Aortic smooth muscle cell (primary cell): Measurements from ENCODE around the gene OR8B4. TPM values are rescaled to one million over a fixed set of nuclear protein-coding genes. Genes with fewer than 3 reads are reported as not detected.

Experiments used
- total RNA-seq: library from RNA; depleted of rRNA; stranded (reverse); fragments of >200 nt; gene quantifications from 2 replicates; pipeline ENCODE4 v1.2.3, GENCODE V29; 2014

Gene OR8B4, protein sequence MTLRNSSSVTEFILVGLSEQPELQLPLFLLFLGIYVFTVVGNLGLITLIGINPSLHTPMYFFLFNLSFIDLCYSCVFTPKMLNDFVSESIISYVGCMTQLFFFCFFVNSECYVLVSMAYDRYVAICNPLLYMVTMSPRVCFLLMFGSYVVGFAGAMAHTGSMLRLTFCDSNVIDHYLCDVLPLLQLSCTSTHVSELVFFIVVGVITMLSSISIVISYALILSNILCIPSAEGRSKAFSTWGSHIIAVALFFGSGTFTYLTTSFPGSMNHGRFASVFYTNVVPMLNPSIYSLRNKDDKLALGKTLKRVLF
- not detected in 2 replicates for total RNA-seq

DNA sequence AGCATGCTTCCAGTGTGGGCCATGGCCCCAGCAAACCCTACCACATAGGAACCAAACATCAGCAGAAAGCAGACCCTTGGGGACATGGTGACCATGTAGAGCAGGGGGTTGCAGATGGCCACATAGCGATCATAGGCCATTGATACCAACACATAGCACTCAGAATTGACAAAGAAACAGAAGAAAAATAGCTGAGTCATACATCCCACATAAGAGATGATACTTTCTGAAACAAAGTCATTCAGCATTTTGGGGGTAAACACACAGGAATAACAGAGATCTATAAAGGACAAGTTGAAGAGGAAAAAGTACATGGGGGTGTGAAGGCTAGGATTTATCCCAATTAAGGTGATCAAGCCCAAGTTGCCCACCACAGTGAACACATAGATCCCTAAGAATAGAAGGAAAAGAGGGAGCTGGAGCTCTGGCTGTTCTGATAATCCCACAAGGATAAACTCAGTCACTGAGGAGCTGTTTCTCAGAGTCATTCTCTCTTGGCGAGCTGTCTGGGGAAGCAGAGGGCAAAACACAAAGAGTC, at the start of gene OR8B4:
TSS of gene OR8B4 (minus strand) at position 488 of the 538 bp plus-strand sequence. CDS start at position 488, 0 bp downstream.

DNA sequence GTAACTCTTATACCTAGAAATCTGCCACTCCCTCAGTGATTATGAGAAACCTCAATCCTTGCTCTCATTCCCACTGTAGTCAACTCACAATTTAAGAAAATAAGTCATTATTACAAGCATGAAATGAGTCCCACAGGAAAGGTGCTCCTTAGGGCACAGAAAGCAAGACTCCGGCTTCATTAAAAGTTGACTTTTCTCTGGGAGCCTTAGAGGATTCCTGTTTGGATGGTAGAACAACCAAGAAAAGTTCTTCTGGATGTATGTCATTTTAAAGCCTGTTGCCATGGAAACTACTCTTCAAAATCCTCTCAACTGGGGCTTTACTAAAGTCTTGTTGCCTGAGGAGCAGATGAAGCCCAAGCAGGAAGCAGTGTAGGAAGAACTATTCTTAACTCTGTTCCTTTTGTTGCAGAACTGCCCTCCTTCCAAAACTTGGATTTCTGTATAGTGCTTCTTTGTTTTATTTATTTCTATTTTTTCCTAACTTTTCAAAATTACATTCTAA, 21.0 kb upstream of the OR8B4 start, which contains the start of gene OR8B8:
TSS of gene OR8B8 (minus strand) at position 51 of the 505 bp plus-strand sequence. CDS start 4,611 bp downstream, outside the sequence.

DNA sequence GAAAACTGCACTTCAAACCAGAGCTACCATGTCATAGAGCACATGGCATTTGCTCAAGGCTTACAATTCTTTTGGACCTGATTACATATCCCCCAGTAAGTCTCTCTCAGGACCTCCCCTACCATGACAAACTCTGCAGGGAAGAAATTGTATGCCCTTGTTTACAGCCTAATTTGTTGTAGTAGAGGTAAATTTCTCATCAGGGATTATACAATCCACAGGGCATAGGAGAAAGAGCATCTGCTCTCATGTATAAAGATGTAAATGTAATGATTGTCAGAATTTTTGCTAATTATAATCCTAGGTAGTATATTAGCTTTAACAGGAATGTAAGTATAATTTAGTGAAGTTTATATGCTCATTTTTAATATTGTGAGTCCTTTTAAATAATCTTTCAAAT, 25.7 kb downstream of the OR8B4 start, which contains the start of gene OR8B3:
TSS of gene OR8B3 (minus strand) at position 101 of the 400 bp plus-strand sequence. CDS start 1,673 bp downstream, outside the sequence.

DNA sequence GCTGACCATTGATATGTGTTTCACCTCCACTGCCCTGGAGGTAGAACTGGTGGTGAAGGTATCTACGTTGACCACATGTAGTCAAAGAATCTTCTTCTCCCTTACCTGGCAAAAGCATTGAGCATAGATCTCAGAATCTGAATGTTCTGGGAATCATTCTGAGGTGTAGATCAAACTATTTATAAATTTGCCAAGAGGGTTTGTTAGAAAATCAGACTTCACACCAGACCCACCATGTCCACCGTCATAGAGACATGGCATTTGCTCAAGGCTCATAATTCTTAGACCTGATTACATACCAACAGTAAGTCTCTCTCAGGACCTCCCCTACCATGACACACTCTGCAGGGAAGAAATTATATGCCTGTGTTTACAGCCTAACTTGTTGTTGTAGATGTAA, 40.3 kb downstream of the OR8B4 start, which contains the start of gene OR8B2:
TSS of gene OR8B2 (minus strand) at position 101 of the 400 bp plus-strand sequence. CDS start 1,156 bp downstream, outside the sequence.

Other genes starting within 250 kb of the OR8B4 start
- gene OR10D3, start 241.5 kb downstream of the OR8B4 start, total RNA-seq = not detected in 2 replicates
- not detected in 2 replicates for gene OR8G1, start 183.8 kb downstream of the OR8B4 start, total RNA-seq
- gene OR8G5, start 168.5 kb downstream of the OR8B4 start, total RNA-seq = not detected in 2 replicates
- not detected in 2 replicates for gene OR8D1, start 110.9 kb downstream of the OR8B4 start, total RNA-seq
- not detected in 2 replicates for gene OR8D2, start 104.7 kb downstream of the OR8B4 start, total RNA-seq
- not detected in 2 replicates for gene OR8B2, start 40.4 kb downstream of the OR8B4 start, total RNA-seq
- not detected in 2 replicates for gene OR8B3, start 25.8 kb downstream of the OR8B4 start, total RNA-seq
- not detected in 2 replicates for gene OR8B8, start 20.8 kb upstream of the OR8B4 start, total RNA-seq
- gene OR8B12, start 118.8 kb upstream of the OR8B4 start, total RNA-seq = not detected in 2 replicates
- gene OR8A1, start 145.1 kb upstream of the OR8B4 start, total RNA-seq = not detected in 2 replicates
- gene PANX3, start 186.6 kb upstream of the OR8B4 start, total RNA-seq = not detected in 2 replicates
- 20.7 and 22.6 TPM in 2 replicates for gene TBRG1, start 198.0 kb upstream of the OR8B4 start, total RNA-seq
- gene SIAE, start 248.9 kb upstream of the OR8B4 start, total RNA-seq = 16.8 and 21.9 TPM in 2 replicates
- gene SPA17, start 249.0 kb upstream of the OR8B4 start, total RNA-seq = 16.4 and 20.3 TPM in 2 replicates